GM10266 (cell line): ENCODE data around the gene PADI3.
"Not testable (repeated sequence)": the region's sequence is repeated elsewhere in the genome, so short reads cannot be mapped to it uniquely, and the experiment has no call there.

ENCODE experiments used
- DNase-seq: peaks from one replicate; pipeline ENCODE4 v3.0.0; 2012; ENCODE audit errors: extremely low spot score
- CTCF ChIP-seq: IDR thresholded peaks from 2 replicates; pipeline ENCODE4 v1.5.1; 2012; ENCODE audit warnings: mild to moderate bottlenecking, low read depth; ENCODE audit not compliant: control insufficient read depth, insufficient read depth; ENCODE audit errors: missing control alignments

PADI3 gene

GRCh38 chr1:17239420-17239819 is 9.5 kb upstream of the PADI3 start:
- peak; percentile 65 for DNase-seq
- TF ChIP-seq CTCF: no peak

GRCh38 chr1:17241011-17241779 is 7.7 kb upstream of the PADI3 start:
- not testable (repeated sequence) for DNase-seq

GRCh38 chr1:17241780-17242074 is 7.2 kb upstream of the PADI3 start:
- not testable (repeated sequence) for DNase-seq

- no peak for DNase-seq
Measured at GRCh38 chr1:17243274-17243673, 5.6 kb upstream of the PADI3 start.

GRCh38 chr1:17244821-17245740 is 3.8 kb upstream of the PADI3 start:
- no peak for DNase-seq
- no peak for TF ChIP-seq CTCF

More at GRCh38 chr1:17243274-17243673, 5.6 kb upstream of the PADI3 start:
- TF ChIP-seq CTCF: no peak

- no peak for DNase-seq
- no peak for TF ChIP-seq CTCF
Measured at GRCh38 chr1:17245816-17246325, 3.0 kb upstream of the PADI3 start.

GRCh38 chr1:17246971-17247370 is 1.9 kb upstream of the PADI3 start:
- DNase-seq: no peak
- no peak for TF ChIP-seq CTCF

- TF ChIP-seq CTCF: no peak
- no peak for DNase-seq
Measured at GRCh38 chr1:17250601-17251000, 1.7 kb downstream of the PADI3 start.
